HepG2 (cell line): ENCODE data around the gene GLTPD2. TPM values are rescaled to one million over a fixed set of nuclear protein-coding genes. Genes with fewer than 3 reads are reported as not detected.

Experiments
- CBX5 ChIP-seq: sonication (generic); formaldehyde crosslinking; IDR thresholded peaks from 2 replicates; pipeline ENCODE4 v1.4.0; 2020; ENCODE audit warnings: missing genetic modification reagents, borderline replicate concordance
- CENPT ChIP-seq: sonication (generic); formaldehyde crosslinking; IDR thresholded peaks from 2 replicates; pipeline ENCODE4 v1.8.0; 2022; ENCODE audit warnings: low read depth, mild to moderate bottlenecking, moderate library complexity, missing genetic modification reagents
- CHD4 ChIP-seq: fragments of 200-600 bp; sonication (generic); IDR thresholded peaks from 2 replicates; pipeline ENCODE4 v1.7.0; 2017; ENCODE audit warnings: mild to moderate bottlenecking, low read length, borderline replicate concordance
- HOXA3 ChIP-seq: sonication (generic); formaldehyde crosslinking; IDR thresholded peaks from 2 replicates; pipeline ENCODE4 v1.5.0; 2020; ENCODE audit warnings: missing genetic modification reagents
- KLF13 ChIP-seq: sonication (generic); formaldehyde crosslinking; IDR thresholded peaks from 2 replicates; pipeline ENCODE4 v1.4.0; 2020; ENCODE audit warnings: mild to moderate bottlenecking, missing genetic modification reagents
- MLLT10 ChIP-seq: sonication (generic); formaldehyde crosslinking; IDR thresholded peaks from 2 replicates; pipeline ENCODE4 v1.4.0; 2020; ENCODE audit warnings: missing genetic modification reagents
- MTA3 ChIP-seq: sonication (generic); formaldehyde crosslinking; IDR thresholded peaks from 2 replicates; pipeline ENCODE4 v1.4.0; 2020; ENCODE audit warnings: missing genetic modification reagents
- NFE2L2 ChIP-seq: fragments of 150-350 bp; IDR thresholded peaks from 2 replicates; pipeline ENCODE4 v1.6.1; 2014; ENCODE audit warnings: low read length
- NR2F6 ChIP-seq, 2 experiments: IDR thresholded peaks; 2 replicates each; pipeline ENCODE4 v1.6.1; 2016; ENCODE audit warnings: antibody characterized with exemption in 1 of 2, mild to moderate bottlenecking in 1 of 2
- RELA ChIP-seq: sonication (generic); formaldehyde crosslinking; IDR thresholded peaks from 2 replicates; pipeline ENCODE4 v1.4.0; 2020; ENCODE audit warnings: missing genetic modification reagents
- SCMH1 ChIP-seq: sonication (generic); formaldehyde crosslinking; IDR thresholded peaks from 2 replicates; pipeline ENCODE4 v1.9.0; 2021; ENCODE audit warnings: missing genetic modification reagents, mild to moderate bottlenecking, borderline replicate concordance
- ZFP82 ChIP-seq: sonication (generic); formaldehyde crosslinking; IDR thresholded peaks from 2 replicates; pipeline ENCODE4 v1.5.1; 2020; ENCODE audit warnings: mild to moderate bottlenecking, missing genetic modification reagents, borderline replicate concordance
- ZNF382 ChIP-seq: sonication (generic); formaldehyde crosslinking; IDR thresholded peaks from 2 replicates; pipeline ENCODE4 v1.5.0; 2020; ENCODE audit warnings: missing genetic modification reagents, mild to moderate bottlenecking, borderline replicate concordance
- ZNF567 ChIP-seq: sonication (generic); formaldehyde crosslinking; IDR thresholded peaks from 2 replicates; pipeline ENCODE4 v1.8.1; 2023; ENCODE audit warnings: mild to moderate bottlenecking, missing genetic modification reagents, borderline replicate concordance
- ZNF644 ChIP-seq: IDR thresholded peaks from 2 replicates; pipeline ENCODE4 v1.6.1; 2016; ENCODE audit warnings: low read depth
- ZNF7 ChIP-seq: IDR thresholded peaks from 2 replicates; pipeline ENCODE4 v1.6.1; 2016; ENCODE audit warnings: missing biosample characterization, missing genetic modification reagents
- ZNF709 ChIP-seq: sonication (generic); formaldehyde crosslinking; IDR thresholded peaks from 2 replicates; pipeline ENCODE4 v1.5.0; 2020; ENCODE audit warnings: mild to moderate bottlenecking, missing genetic modification reagents
- ZNF777 ChIP-seq: sonication (generic); formaldehyde crosslinking; IDR thresholded peaks from 2 replicates; pipeline ENCODE4 v1.4.0; 2020; ENCODE audit warnings: missing genetic modification reagents
- ZNF891 ChIP-seq: sonication (generic); formaldehyde crosslinking; IDR thresholded peaks from 2 replicates; pipeline ENCODE4 v1.5.0; 2020; ENCODE audit warnings: mild to moderate bottlenecking, missing genetic modification reagents
- polyA plus RNA-seq, 8 experiments: library from polyadenylated mRNA; depleted of rRNA in 3 of 8; stranded (reverse) in 7 of 8; unstranded in 1 of 8; fragments of >200 nt; fragmentation: Illumina TruSeq in 4 of 8; extraction: Trizol in 4 of 8; gene quantifications; 2 replicates each; pipeline versions ENCODE4 v1.2.1 to v1.2.3, GENCODE V29; 2011 to 2016; ENCODE audit warnings: low read depth in 4 of 8, missing spikeins in 1 of 8, mixed read lengths in 1 of 8; ENCODE audit not compliant: insufficient read depth in 1 of 8
- total RNA-seq, 5 experiments: library from RNA; depleted of rRNA; stranded (reverse); fragments of >200 nt; fragmentation: Illumina TruSeq; extraction: Trizol; gene quantifications; 2 replicates each; pipeline ENCODE4 v1.2.3, GENCODE V29; 2016; ENCODE audit warnings: low read depth in 1 of 5
- TF ChIP-seq, protein P1 (sequence below): sonication (generic); formaldehyde crosslinking; IDR thresholded peaks from 2 replicates; pipeline ENCODE4 v1.8.1; 2022; ENCODE audit warnings: low read depth, mild to moderate bottlenecking, missing genetic modification reagents
- TF ChIP-seq, protein P2 (sequence below): sonication (generic); formaldehyde crosslinking; IDR thresholded peaks from 2 replicates; pipeline ENCODE4 v1.5.0; 2020; ENCODE audit warnings: mild to moderate bottlenecking, missing genetic modification reagents
- TF ChIP-seq, protein P3 (sequence below): sonication (generic); formaldehyde crosslinking; IDR thresholded peaks from 2 replicates; pipeline ENCODE4 v1.4.0; 2020; ENCODE audit warnings: mild to moderate bottlenecking, missing genetic modification reagents
- TF ChIP-seq, protein P4 (sequence below): sonication (generic); formaldehyde crosslinking; IDR thresholded peaks from 2 replicates; pipeline ENCODE4 v1.8.0; 2022; ENCODE audit warnings: mild to moderate bottlenecking, missing genetic modification reagents

Gene GLTPD2
- total and polyA plus RNA-seq, 2 of the 13 experiments (the other 11 are each of a cell fraction or from before 2014, with no cell fraction given): 7.5 to 12.9 TPM

DNA sequence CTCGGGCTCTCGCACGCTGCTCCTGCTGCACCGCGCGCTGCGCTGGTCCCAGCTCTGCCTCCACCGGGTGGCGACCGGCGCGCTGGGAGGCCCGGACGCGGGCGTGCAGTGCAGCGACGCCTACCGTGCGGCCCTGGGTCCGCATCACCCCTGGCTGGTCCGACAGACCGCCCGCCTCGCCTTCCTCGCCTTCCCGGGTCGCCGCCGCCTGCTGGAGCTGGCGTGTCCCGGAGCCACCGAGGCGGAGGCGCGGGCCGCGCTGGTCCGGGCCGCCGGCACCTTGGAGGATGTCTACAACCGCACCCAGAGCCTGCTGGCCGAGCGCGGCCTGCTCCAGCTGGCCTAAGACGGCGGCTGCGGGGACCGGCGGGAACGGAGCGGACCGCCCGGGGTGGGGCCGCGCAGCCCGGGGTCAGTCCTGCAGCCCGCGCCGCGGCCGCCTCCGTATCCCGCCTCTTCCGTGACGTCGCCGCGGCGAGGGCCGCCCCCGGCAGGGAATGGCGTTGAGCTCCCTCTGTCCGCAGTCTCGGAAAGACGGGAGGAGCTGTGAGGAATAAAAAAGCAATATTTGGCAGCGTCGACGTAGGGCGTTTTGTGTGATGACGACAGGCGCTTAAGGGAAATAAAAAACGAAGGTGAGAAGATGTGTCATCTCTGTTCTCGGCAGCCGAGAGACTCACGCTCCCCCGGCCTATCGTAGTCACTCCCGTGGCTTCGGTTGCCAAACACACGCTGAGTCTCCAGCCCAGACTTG lies 1.4 kb downstream of the GLTPD2 start (continued):
- TF ChIP-seq ZNF709 (CRISPR knock-in tag): peak; percentile 91
- TF ChIP-seq, protein P1, sequence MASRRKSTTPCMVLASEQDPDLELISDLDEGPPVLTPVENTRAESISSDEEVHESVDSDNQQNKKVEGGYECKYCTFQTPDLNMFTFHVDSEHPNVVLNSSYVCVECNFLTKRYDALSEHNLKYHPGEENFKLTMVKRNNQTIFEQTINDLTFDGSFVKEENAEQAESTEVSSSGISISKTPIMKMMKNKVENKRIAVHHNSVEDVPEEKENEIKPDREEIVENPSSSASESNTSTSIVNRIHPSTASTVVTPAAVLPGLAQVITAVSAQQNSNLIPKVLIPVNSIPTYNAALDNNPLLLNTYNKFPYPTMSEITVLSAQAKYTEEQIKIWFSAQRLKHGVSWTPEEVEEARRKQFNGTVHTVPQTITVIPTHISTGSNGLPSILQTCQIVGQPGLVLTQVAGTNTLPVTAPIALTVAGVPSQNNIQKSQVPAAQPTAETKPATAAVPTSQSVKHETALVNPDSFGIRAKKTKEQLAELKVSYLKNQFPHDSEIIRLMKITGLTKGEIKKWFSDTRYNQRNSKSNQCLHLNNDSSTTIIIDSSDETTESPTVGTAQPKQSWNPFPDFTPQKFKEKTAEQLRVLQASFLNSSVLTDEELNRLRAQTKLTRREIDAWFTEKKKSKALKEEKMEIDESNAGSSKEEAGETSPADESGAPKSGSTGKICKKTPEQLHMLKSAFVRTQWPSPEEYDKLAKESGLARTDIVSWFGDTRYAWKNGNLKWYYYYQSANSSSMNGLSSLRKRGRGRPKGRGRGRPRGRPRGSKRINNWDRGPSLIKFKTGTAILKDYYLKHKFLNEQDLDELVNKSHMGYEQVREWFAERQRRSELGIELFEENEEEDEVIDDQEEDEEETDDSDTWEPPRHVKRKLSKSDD: peak; percentile 82
- TF ChIP-seq ZNF567: no peak
- TF ChIP-seq NFE2L2: no peak
- TF ChIP-seq SCMH1: no peak
- no peak for TF ChIP-seq ZFP82
- TF ChIP-seq ZNF644: no peak
- no peak for TF ChIP-seq ZNF891
- no peak for TF ChIP-seq KLF13
- no peak for TF ChIP-seq CBX5 (CRISPR knock-in tag)
- no peak for TF ChIP-seq NR2F6 (IDR thresholded peaks at IDR 0.05)
- peak; percentile 38; the same call in 1 of the 2 replicates for TF ChIP-seq NR2F6 (CRISPR knock-in tag; IDR thresholded peaks at IDR 0.05)
- TF ChIP-seq MLLT10: no peak
- TF ChIP-seq, protein P2, sequence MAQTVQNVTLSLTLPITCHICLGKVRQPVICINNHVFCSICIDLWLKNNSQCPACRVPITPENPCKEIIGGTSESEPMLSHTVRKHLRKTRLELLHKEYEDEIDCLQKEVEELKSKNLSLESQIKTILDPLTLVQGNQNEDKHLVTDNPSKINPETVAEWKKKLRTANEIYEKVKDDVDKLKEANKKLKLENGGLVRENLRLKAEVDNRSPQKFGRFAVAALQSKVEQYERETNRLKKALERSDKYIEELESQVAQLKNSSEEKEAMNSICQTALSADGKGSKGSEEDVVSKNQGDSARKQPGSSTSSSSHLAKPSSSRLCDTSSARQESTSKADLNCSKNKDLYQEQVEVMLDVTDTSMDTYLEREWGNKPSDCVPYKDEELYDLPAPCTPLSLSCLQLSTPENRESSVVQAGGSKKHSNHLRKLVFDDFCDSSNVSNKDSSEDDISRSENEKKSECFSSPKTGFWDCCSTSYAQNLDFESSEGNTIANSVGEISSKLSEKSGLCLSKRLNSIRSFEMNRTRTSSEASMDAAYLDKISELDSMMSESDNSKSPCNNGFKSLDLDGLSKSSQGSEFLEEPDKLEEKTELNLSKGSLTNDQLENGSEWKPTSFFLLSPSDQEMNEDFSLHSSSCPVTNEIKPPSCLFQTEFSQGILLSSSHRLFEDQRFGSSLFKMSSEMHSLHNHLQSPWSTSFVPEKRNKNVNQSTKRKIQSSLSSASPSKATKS (CRISPR knock-in tag): no peak
- TF ChIP-seq, protein P3, sequence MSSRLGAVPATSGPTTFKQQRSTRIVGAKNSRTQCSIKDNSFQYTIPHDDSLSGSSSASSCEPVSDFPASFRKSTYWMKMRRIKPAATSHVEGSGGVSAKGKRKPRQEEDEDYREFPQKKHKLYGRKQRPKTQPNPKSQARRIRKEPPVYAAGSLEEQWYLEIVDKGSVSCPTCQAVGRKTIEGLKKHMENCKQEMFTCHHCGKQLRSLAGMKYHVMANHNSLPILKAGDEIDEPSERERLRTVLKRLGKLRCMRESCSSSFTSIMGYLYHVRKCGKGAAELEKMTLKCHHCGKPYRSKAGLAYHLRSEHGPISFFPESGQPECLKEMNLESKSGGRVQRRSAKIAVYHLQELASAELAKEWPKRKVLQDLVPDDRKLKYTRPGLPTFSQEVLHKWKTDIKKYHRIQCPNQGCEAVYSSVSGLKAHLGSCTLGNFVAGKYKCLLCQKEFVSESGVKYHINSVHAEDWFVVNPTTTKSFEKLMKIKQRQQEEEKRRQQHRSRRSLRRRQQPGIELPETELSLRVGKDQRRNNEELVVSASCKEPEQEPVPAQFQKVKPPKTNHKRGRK (CRISPR knock-in tag): no peak
- no peak for TF ChIP-seq CHD4
- TF ChIP-seq RELA (CRISPR knock-in tag): no peak
- TF ChIP-seq ZNF382 (CRISPR knock-in tag): no peak
- TF ChIP-seq, protein P4, sequence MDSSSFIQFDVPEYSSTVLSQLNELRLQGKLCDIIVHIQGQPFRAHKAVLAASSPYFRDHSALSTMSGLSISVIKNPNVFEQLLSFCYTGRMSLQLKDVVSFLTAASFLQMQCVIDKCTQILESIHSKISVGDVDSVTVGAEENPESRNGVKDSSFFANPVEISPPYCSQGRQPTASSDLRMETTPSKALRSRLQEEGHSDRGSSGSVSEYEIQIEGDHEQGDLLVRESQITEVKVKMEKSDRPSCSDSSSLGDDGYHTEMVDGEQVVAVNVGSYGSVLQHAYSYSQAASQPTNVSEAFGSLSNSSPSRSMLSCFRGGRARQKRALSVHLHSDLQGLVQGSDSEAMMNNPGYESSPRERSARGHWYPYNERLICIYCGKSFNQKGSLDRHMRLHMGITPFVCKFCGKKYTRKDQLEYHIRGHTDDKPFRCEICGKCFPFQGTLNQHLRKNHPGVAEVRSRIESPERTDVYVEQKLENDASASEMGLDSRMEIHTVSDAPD (CRISPR knock-in tag): peak; percentile 19; the same call in 1 of the 2 replicates
- TF ChIP-seq HOXA3 (CRISPR knock-in tag): peak; percentile 53; the same call in 1 of the 2 replicates
- TF ChIP-seq MTA3 (CRISPR knock-in tag): no peak
- peak; percentile 71; the same call in 1 of the 2 replicates for TF ChIP-seq ZNF777 (CRISPR knock-in tag)
- no peak for TF ChIP-seq ZNF7
- TF ChIP-seq CENPT (CRISPR knock-in tag): no peak
